CD4-positive, alpha-beta T cell treated with Interleukin-12 subunit alpha and Interleukin-12 subunit beta, for 1 hour (primary cell): ENCODE measurements around the gene SNX19.

Source experiments
- DNase-seq: peaks from one replicate; pipeline ENCODE4 v3.0.0-alpha.2; 2020

The SNX19 gene

DNA sequence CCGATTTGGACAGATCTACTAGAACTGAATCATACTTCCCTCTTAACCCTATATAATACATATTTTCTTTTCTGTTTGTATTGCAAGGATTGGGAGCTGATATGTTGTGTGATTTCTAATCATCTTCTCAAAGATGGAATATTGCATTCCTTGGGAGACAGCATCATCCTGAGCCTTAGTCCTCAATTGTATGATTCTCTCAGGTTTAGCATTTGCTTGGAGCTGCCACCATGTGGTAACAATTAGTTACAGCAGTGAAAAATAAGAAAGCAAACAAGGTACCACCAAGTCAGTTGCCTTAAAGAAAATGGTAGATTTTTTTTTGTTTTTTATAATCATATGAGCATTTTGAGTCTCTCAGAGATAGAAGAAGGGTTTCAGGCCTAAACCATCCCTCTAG, 11.9 kb downstream of the SNX19 start:
- DNase-seq, result no peak

DNA sequence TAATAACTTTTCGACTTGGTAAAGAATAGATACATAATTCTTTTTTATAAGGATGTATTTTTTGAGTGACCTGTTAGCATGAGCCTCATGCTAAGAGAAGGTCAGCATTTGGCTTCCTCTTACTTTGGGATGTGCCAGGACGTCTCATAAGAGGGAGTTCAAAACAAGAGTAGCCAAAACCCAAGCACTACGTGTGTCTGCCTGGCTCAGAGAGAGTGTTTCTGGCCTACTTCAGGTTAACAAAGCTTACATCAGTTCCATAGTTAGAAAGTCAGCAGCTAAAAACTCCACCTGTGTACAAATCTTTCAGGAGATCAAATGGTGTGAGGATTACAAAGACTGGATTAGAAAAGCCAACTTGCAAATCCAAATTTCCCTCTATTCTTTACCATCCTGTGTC, 13.9 kb downstream of the SNX19 start:
- no peak for DNase-seq

DNA sequence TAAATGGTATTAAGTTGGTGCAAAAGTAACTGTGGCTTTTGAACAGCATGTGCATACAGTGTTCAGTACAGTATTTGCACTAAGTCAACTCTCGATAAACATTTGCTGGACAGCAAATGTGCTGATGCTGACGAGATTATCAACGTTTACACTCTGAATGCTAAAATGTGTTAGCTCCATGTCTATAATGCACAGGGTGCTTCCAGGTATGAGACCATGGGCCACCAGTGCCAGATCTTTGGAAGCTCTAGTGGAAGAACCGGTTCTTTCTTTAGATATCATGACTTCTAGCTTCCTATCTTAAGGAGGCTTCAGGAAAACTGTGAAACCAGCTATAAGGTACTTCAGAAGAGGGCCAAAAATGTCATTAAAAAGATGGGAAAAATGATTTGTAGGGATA, 17.2 kb downstream of the SNX19 start:
- DNase-seq, result no peak

DNA sequence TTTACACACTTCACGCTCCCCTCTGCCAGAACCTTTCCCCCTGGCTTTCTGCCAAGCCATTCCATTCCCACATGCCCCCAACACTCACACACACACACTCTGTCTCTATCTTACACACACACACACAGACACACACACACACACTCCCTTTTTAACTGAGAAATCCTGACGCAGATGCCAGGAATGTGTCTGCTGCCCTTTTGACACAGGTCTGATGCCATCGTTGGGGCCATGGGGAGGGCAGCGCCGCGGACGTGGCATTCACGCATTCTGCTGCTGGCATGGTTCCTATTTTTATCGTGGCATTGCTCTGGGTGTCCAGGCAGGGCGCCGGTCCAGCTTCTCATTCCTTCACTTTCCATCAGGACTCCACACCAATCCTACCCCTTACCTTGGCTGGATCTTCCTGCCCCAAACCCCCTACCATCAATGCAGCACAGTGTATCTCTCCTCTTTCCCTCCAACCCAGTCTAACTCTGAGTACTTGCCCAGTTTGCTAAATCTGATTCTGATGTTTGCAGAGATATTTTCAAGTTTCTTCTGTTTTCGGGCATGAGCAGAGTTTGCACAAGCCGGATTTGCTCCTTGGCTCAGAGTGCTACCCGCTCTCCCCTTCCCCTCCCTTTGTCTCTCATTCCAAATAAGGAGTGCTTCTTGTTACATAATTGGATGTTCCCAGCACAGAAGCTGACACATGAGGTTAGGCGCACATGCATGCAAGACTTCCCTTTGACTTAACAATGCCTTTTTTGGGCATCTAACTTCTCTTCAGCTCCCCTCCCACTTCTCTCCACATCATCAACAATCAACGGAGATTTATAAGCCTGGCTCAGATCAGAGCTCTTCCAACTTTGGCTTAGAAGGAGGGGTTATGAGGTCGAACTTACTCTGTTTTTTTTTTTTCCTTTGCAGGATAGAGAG, 18.8 kb downstream of the SNX19 start:
- no peak for DNase-seq

DNA sequence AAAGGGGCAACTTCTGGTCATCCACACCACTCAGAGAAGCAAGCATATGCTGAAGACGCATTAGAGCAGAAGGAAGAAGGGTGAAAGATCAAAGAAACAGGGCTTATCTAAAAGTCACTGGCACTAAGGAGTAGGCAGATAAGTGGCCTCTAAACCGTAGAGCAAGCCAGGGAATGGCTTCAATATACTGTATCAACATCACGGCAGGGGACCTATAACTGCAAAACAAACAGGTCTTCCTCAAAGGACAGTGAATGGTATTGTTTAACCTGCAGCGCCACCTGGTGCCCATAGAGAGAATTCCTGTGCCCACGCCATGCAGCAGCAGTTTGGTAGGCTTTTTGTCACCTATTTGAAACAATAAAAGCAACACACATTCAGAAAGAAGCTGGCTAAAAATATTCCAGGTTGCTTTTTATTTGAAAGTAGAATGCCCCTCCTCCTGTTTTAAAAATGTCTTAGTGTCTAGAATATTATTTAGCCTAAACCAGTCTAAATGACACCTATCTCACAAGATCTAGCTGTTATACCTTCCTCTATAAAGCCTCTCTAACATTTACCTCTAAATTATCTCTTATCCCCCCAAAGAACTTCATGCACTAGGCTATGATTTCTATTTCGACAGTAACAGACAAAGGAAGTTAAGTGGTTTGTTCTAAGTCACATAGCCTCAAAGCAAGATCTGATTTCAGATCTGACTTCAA, 21.8 kb downstream of the SNX19 start:
- DNase-seq, result peak; percentile 69

DNA sequence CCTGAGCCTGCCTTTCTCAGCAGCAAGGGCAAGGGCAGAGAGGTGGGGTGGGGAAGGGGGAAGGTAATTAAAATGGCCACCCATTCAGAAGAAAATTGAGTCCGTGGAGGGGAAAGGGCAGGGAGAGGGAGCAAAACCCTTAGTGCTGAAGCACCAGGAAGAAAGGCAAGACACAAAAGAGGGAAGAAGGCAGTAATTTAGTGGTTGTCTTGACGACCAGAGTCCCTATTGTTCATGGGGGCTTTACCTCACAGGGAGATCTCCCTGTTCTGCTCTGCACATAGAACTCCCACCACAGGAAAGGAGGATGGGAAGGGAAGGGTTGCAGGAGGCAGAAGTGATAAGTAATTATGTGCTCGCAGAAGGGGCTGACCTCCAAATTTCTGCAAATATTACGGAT, 23.4 kb downstream of the SNX19 start:
- DNase-seq, result no peak

DNA sequence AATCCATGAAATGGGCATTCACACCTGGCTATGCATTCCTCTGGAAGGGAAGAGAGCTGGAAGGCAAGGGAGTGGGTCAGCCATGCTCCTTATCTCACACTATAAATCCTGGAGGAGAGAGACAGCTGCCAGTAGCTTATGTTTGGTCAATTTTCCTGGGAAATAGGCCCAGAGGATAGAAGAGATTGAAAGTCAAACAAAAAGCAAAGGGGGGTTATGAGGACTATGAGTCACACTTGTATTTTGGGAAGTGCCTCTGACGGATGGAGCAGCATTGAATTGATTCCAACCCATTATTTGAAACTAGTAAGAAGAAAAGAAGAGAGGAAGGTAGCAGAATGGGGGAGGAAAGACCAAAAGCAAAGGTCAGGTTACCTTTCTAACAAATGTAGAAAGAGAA, 25.0 kb downstream of the SNX19 start:
- no peak for DNase-seq

DNA sequence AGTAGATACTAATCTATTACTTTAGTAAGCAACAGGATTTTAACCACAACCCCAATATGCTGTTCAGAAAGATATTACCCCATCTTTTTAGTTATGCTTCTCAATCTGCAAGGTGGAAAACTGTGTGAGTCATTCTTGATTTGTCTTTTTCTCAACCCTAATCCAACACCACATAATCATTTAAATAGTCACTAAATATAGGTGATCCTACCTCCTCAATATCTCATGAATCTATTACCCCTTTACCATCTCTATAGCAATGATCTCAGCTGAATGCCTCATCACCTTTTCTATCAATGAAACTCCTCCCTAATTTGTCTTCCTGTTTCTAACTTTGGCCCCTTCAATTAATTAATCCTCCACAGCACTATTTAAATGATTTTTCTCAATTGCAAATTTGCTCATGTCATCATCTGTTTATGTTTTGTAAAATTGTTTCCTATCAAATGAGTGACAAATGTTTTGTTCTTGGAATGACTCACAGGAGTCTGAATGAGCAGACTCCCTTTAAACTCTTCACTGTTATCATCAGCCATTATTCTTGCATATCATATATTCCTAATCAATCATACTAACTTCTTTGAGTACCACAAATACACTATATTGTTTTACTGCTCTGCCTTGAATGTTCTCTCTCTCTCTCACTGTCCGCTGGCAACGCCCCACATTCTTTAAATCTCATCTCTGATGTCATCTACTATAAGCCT, 26.1 kb downstream of the SNX19 start:
- no peak for DNase-seq

DNA sequence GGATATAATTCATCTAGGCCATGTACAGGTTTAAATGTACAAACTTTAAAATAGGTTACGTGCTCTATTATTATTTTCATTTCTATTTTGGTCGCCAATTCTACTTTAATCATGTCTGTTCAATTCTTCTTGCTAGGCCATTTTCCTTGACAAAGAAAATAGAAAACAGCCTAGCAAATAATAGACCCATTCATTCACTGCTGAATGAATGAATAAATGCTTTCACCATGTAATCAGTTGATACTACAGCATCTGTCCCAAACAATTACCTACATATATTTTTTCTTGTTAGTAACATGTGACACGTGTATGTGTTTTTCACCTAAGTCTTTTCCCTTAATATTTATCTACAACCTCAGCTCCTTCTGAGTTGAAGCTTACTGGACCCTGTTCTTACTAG, 27.5 kb downstream of the SNX19 start:
- no peak for DNase-seq

DNA sequence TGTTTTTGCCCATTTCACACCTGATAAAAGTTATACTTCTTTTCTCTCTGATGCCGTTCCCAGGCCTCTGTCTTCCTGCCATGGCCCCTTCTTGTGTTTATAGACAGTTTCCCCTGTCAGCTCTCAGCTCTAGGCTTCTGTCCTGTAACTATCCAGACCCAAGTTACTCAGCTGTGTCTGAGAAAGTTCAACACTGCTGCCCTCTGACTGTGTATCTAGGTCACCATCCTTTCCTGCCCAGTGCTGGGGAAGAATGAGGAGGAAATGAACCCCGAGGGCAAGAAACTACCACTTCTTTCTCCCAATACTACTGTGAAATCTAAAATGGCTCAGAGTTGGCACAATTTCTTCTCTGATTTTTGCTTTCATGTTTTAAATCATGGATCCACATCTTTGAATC, 29.6 kb downstream of the SNX19 start:
- DNase-seq, result no peak

DNA sequence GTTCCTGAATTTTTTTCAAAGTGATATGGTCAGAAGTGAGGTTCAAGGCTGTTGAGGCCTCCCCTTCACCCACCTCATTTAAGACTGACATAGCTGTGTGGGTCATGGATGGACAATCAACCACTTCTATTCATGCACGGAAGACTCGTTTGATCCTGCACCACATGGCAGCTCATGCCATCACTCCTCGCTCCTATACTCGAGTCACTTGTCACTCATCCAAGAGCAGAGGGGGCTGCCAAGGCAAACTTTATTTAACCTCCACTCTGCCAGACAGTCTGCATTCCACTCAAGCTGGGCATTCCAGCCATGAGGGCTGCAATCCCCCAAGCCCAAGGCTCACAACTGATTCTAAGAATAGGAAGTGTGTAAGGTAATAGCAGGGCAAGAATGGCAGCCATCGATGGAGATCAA, 34.1 kb downstream of the SNX19 start:
- no peak for DNase-seq

DNA sequence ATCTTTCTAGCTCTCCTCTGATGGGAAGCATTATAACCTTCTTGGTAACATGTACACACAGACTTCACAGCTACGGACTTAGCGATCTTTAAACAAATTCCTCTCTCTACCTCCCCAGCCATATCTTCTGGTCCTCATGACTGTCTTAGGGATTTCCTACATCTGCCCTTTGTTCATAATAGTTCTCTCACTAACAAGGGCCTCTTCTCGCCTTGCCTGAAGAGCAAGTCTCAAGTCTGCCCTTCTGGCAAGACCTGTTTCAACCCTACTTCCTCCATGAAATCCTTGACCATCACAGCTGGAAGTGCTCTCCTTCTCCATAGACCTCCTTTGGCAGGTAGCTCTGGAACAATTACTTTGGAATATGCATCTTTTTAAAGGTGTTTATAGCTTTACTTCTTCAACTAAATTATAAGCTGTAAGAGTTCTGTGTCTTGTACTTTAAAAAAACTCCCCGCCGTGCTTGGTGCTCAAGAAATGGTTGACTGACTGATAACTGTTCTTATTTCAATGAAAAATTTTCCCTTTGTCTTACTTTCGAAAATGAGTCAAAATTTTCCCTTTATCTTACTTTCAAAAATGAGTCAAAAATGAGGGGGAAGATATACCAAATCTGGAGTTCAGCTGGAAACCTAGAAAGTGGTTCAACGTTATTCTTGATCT, 34.7 kb downstream of the SNX19 start:
- DNase-seq, result no peak

DNA sequence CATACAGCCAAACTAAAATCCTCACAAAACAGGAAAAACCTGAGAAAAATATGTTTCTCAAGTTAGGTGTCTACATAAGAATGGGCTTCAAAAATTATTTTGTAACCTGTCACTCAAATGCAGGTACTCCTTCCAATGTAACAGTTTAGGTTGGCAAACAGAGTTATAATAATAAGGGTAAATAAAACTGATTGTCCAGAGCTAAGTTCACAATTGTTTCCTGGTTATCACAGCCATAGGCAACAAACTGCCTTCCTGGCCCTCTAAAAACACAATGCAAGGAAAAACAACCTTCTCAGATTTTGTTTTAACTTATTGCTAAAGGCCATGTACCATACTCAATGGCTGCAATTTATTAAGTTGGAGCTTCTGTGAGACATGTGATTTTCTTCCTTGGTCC, 36.4 kb downstream of the SNX19 start:
- DNase-seq, result no peak

DNA sequence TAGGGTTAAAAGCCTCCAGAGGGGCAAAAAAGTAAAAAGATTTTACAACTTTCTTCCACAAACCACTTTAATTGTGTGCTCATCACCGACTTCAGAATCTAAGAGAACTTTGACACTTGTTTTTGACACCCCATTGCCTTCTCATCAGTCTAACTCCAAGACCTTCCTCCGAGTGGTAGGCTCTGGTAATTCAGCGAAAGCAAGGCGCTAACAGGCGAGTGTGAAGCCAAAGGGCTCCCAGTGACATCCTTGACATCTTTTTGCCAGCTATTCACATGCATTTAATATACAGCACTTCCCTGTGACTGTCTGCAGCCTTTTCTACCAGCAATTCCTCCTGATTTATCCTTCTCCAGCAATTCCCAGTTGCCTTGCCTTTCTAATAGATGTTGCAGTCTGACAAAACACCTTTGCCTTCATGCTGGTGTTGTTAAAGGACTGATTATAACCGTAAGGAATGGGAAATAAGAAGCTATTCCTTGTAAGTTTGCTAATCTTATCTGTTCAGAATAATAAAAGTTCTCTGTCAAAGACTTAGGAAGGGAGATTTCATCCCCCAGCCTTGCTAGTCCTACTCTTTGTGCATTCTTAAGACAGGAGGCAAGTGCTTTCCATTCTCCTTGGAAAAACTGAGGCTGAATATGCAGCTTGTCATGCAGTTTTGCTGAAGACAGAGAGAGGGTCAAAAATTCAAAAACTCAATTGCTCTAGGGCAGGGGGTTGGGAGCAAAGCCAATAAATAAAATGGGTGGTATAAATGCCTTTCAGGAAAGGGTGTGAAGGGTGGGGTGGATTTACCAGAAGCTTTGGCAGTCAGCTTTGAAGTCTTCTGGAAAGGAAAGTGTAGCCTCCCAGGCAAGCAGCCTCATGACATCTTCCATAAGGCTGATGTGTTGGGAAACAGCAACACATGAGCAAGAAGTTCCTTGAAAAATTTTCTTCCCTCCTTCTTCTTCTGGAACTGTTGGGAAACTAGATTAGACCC, 39.1 kb downstream of the SNX19 start:
- no peak for DNase-seq

DNA sequence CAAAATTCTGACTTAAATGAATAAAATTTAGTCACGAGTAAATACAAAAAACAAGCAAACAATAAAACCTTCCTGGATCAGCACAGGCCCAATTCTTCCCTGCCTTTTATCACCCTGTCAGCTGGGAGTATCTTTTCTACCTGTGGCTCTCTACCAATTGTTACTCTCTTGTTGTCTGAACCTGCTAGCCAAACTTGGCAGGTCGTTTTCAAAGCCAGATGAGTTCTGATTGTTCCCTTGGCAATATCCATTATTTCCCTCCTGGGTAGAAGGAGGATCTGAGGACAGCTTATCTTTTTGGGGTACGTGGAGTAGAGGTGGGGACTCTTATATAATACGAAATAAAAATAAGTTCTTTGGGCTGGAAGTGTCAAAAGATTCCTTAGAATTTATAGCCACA, 40.2 kb downstream of the SNX19 start:
- no peak for DNase-seq

DNA sequence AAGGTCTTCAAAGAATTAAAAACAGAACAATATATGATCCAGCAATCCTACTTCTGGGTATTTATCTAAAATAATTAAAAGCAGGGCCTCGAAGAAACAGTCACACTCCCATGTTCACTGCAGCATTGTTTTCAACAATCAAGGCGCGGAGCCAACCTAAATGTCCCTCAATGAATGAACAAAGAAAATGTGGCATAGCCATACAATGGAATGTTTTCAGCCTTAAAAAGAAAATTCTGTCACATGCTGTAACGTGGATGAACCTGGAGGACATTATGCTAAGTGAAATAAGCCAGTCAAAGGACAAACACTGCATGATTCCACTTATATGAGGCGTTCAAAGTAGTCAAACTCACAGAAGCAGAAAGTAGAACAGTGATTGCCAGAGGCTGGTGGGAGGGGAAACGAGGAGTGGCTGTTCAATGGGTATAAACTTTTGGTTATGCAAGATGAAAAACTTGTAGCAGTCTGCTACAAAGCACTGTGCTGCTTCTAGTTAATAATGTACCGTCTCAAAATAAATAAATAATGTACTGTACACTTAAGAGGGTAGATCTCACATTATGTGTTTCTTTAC, 41.2 kb downstream of the SNX19 start:
- DNase-seq, result no peak

DNA sequence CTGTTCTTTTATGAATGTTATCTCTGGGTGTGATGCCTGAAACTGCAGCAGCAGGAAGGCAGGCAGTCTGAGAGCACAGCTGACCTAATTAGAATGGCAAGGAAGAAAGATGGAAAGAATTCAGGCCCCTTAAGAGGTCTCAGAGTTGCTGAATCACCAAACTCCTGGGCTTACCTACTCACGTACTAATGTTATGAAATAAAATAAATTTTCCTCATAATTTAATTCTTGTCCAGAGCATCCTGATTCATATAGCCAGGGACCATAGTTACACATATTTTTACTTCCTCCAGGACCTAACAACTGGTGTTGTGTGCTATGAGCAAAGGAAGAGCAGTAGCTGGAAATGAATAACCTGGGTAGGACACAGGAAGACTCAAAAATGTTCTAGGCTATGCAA, 41.9 kb downstream of the SNX19 start:
- no peak for DNase-seq

DNA sequence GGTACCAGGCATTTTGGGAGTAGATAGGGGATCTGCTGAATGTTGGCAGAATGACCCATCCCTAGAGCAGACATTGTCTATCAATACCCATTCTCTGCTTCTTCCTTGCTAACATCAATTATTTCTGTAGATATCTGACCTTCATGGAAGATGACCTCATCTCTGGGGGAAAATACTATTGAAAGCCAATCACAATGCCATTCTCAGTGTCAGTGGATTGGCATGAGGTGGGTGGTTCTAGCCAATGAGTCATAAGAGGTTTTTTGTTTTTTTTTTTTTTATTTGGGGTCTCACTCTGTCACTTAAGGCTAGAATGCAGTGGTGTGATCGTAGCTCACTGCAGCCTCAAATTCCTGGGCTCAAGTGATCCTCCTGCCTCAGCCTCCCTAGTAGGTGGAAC, 42.5 kb downstream of the SNX19 start:
- DNase-seq, result no peak

DNA sequence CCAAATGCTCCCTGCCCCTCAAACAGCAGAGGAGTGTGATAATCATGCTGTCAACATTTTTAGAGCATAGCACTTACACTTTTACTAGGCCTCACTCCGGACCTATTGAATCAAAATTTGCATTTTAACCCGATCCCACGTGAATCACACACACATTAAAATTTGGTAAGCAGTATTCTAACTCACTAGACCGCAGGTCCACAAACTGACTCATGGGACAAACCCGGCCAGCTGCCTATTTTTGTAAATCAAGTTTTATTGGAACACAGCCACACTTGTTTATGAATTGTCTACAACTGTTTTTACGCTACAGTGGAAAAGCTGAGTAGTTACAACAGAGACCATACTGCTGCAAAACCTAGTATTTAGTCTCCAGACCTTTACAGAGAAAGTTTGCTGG, 43.3 kb downstream of the SNX19 start:
- no peak for DNase-seq

DNA sequence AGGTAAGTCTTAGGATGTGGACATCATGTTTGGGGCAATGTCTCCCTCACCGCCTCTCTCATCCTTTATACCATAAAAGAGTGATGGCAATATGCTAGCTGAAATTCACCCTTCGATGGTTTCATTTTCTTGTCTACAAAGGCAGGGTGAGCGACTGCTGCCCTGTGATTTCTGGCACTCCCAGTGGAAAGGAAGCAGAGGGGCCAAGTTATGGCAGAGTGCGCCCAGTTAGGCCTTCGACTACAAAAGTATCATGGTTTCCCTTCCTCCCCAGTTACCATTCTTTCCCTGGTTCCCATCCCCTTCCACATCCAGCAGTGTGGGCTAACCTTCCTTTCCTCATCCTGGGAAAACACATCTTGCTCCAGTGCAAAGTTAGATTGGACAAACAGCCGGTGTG, 43.8 kb downstream of the SNX19 start:
- no peak for DNase-seq

DNA sequence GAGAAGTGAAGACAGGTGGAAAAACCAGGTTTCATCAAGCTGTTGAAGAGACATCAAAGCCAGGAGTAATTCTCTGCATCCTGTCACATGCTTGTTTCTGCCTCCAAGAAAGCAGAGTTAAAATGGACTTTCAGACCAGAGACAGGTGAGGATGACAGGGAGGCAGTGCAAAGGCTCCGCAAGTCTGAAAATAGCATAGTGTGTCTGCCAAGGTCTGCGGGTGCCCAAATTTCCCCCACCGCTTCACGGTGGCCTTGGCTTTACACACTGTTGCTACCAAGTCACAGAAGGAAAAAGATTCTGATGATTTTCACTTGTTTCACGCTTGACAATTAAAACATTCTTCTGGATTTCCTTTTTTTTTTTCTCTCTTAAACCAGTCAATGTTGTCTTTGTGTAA, 44.2 kb downstream of the SNX19 start:
- DNase-seq, result no peak

DNA sequence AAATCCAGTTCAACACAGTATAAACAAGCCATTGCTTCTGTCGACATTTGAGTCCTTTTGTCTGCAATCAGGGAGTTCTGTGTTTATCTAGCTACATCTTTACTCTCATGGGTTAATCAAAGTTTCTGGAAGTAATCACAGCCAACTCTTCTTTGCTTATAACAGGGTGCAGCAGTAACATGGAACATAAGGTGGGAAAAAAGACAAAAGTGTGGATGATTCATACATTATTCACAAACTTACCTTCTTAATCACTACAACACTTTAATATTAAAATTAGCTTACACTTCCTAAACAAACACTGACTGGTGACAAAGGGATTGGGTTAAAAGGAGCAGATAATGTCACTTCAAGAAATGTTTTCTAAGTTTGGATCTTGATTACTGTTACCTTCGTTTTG, 44.7 kb downstream of the SNX19 start:
- DNase-seq, result no peak
